ENCODE data around the gene SHH.

GRCh38 chr7:155793720-155794119 lies 18.5 kb downstream of the SHH start:
- TF ChIP-seq CTCF (IDR thresholded peaks at IDR 0.05) = no peak
- TF ChIP-seq POLR2A (IDR thresholded peaks at IDR 0.05) = no peak

Data from tibial nerve (tissue), 3 donors.